Transverse colon (tissue), 3 donors: ENCODE data around the gene SH3RF3.

Source experiments
- EP300 ChIP-seq: sonication (generic); formaldehyde crosslinking; IDR thresholded peaks from one replicate; pipeline ENCODE4 v1.6.1; 2017; ENCODE audit warnings: antibody characterized with exemption, low read depth
- TF ChIP-seq, protein P1 (sequence below), 5 experiments: fragments of 200-600 bp in 3 of 5; fragments of 450-650 bp in 2 of 5; sonication (generic) in 3 of 5; IDR thresholded peaks; 1 replicate in 2 of 5; 2 replicates in 3 of 5; pipeline ENCODE4 v1.5.1; 2016 to 2017; ENCODE audit warnings: antibody characterized with exemption in 5 of 5, inconsistent platforms in 3 of 5, mild to moderate bottlenecking in 2 of 5, moderate library complexity in 1 of 5

DNA sequence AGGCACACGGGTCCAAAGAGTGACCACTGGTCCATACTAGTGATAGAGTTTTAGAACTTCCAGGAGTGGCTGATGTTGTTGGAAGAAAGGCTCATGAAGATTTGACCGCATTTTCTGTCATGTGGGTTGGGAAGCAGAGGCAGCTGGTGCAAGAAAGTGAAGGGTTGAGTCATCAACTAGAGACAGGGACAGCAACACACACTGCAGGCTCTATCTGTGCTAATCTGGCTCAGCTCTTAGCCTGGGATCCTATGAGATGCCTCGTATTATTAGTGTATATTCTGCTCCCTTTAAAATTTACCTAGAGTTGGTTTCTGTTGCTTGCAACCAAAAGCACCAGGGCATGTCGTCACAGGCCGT lies 2.5 kb upstream of the SH3RF3 start:
- TF ChIP-seq, protein P1, sequence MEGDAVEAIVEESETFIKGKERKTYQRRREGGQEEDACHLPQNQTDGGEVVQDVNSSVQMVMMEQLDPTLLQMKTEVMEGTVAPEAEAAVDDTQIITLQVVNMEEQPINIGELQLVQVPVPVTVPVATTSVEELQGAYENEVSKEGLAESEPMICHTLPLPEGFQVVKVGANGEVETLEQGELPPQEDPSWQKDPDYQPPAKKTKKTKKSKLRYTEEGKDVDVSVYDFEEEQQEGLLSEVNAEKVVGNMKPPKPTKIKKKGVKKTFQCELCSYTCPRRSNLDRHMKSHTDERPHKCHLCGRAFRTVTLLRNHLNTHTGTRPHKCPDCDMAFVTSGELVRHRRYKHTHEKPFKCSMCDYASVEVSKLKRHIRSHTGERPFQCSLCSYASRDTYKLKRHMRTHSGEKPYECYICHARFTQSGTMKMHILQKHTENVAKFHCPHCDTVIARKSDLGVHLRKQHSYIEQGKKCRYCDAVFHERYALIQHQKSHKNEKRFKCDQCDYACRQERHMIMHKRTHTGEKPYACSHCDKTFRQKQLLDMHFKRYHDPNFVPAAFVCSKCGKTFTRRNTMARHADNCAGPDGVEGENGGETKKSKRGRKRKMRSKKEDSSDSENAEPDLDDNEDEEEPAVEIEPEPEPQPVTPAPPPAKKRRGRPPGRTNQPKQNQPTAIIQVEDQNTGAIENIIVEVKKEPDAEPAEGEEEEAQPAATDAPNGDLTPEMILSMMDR (IDR thresholded peaks at IDR 0.05), result no peak
- TF ChIP-seq EP300, result no peak
